ENCODE results near the gene BCAS4.

DNA sequence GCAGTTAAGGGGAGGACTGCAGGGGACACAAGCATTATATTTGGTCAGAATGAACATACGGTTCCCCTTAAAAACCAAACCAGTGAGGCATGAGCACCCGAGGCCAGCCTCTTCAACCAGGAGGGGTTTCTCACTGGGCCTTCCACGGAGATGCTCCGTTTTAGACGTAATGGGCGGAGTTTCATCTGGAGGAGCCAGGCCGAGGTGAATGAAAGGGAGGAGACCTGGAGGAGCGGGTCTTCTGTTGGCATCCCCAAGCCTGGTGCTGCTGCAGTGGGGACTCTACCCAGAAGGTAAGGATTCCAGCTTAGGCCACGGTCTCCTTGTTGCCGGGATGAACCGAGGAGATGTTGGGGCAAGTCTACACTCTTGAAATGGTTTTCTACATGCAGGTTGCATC lies 89.0 kb downstream of the BCAS4 start:
- TF ChIP-seq YY1 (IDR thresholded peaks at IDR 0.05; ENCODE audit: low read depth) (no peak), NFIC (IDR thresholded peaks at IDR 0.05) (no peak), TEAD4 (IDR thresholded peaks at IDR 0.05) (no peak), EP300 (IDR thresholded peaks at IDR 0.05; ENCODE audit: borderline replicate concordance) (no peak), REST (IDR thresholded peaks at IDR 0.05; ENCODE audit: low read depth) (no peak), RAD21 (IDR thresholded peaks at IDR 0.05; ENCODE audit: low read depth) (no peak), TAF1 (IDR thresholded peaks at IDR 0.05; ENCODE audit: low read depth) (no peak), CEBPB (IDR thresholded peaks at IDR 0.05) (no peak)
- TF ChIP-seq, protein P1, sequence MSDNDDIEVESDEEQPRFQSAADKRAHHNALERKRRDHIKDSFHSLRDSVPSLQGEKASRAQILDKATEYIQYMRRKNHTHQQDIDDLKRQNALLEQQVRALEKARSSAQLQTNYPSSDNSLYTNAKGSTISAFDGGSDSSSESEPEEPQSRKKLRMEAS (IDR thresholded peaks at IDR 0.05): no peak

Data from Ishikawa (cell line).